ENCODE measurements around the gene COL13A1. TPM values are rescaled to one million over a fixed set of nuclear protein-coding genes. Genes with fewer than 3 reads are reported as not detected.

COL13A1 gene
- total RNA-seq, 1 donor from 2014 or later: 20.1 TPM

- DNase-seq (ENCODE audit: extremely low read depth, low read depth, low spot score): no peak
These were observed 81.8 kb downstream of the COL13A1 start for GRCh38 chr10:69883310-69884023.

GRCh38 chr10:69884024-69884367 is 82.3 kb downstream of the COL13A1 start:
- DNase-seq (ENCODE audit: extremely low read depth, low read depth, low spot score): no peak

- no peak for DNase-seq (ENCODE audit: extremely low read depth, low read depth, low spot score)
These were observed 83.0 kb downstream of the COL13A1 start for GRCh38 chr10:69884686-69885085.

GRCh38 chr10:69885379-69886013 is 83.8 kb downstream of the COL13A1 start:
- no peak for DNase-seq (ENCODE audit: extremely low read depth, low read depth, low spot score)

GRCh38 chr10:69888882-69889584 is 87.3 kb downstream of the COL13A1 start:
- no peak for DNase-seq (ENCODE audit: extremely low read depth, low read depth, low spot score)

- DNase-seq (ENCODE audit: extremely low read depth, low read depth, low spot score): no peak
These were observed 88.5 kb downstream of the COL13A1 start for GRCh38 chr10:69890065-69890847.

- no peak for DNase-seq (ENCODE audit: extremely low read depth, low read depth, low spot score)
These were observed 89.4 kb downstream of the COL13A1 start for GRCh38 chr10:69891057-69891617.

GRCh38 chr10:69892406-69892805 is 90.7 kb downstream of the COL13A1 start:
- DNase-seq (ENCODE audit: extremely low read depth, low read depth, low spot score): no peak

- no peak for DNase-seq (ENCODE audit: extremely low read depth, low read depth, low spot score)
These were observed 91.1 kb downstream of the COL13A1 start for GRCh38 chr10:69892816-69893215.

GRCh38 chr10:69893271-69893900 is 91.7 kb downstream of the COL13A1 start:
- DNase-seq (ENCODE audit: extremely low read depth, low read depth, low spot score): no peak

GRCh38 chr10:69894156-69894555 is 92.5 kb downstream of the COL13A1 start:
- DNase-seq (ENCODE audit: extremely low read depth, low read depth, low spot score): no peak

GRCh38 chr10:69895759-69896158 is 94.1 kb downstream of the COL13A1 start:
- no peak for DNase-seq (ENCODE audit: extremely low read depth, low read depth, low spot score)

GRCh38 chr10:69896606-69897231 is 95.0 kb downstream of the COL13A1 start:
- DNase-seq (ENCODE audit: extremely low read depth, low read depth, low spot score): no peak

- no peak for DNase-seq (ENCODE audit: extremely low read depth, low read depth, low spot score)
These were observed 95.7 kb downstream of the COL13A1 start for GRCh38 chr10:69897432-69897831.

- DNase-seq (ENCODE audit: extremely low read depth, low read depth, low spot score): no peak
These were observed 96.3 kb downstream of the COL13A1 start for GRCh38 chr10:69897999-69898398.

- no peak for DNase-seq (ENCODE audit: extremely low read depth, low read depth, low spot score)
These were observed 96.8 kb downstream of the COL13A1 start for GRCh38 chr10:69898524-69898923.

GRCh38 chr10:69898941-69899340 is 97.2 kb downstream of the COL13A1 start:
- DNase-seq (ENCODE audit: extremely low read depth, low read depth, low spot score): no peak

GRCh38 chr10:69899727-69900595 is 98.3 kb downstream of the COL13A1 start:
- no peak for DNase-seq (ENCODE audit: extremely low read depth, low read depth, low spot score)

- no peak for DNase-seq (ENCODE audit: extremely low read depth, low read depth, low spot score)
These were observed 99.3 kb downstream of the COL13A1 start for GRCh38 chr10:69901022-69901421.

All from glomerular endothelial cell (primary cell).